ENCODE results near the gene TNFRSF4. TPM values are rescaled to one million over a fixed set of nuclear protein-coding genes. Genes with fewer than 3 reads are reported as not detected.

Gene TNFRSF4
- total and polyA plus RNA-seq, 2 of the 13 experiments (the other 11 are each of a cell fraction or from before 2014, with no cell fraction given) = not detected

DNA sequence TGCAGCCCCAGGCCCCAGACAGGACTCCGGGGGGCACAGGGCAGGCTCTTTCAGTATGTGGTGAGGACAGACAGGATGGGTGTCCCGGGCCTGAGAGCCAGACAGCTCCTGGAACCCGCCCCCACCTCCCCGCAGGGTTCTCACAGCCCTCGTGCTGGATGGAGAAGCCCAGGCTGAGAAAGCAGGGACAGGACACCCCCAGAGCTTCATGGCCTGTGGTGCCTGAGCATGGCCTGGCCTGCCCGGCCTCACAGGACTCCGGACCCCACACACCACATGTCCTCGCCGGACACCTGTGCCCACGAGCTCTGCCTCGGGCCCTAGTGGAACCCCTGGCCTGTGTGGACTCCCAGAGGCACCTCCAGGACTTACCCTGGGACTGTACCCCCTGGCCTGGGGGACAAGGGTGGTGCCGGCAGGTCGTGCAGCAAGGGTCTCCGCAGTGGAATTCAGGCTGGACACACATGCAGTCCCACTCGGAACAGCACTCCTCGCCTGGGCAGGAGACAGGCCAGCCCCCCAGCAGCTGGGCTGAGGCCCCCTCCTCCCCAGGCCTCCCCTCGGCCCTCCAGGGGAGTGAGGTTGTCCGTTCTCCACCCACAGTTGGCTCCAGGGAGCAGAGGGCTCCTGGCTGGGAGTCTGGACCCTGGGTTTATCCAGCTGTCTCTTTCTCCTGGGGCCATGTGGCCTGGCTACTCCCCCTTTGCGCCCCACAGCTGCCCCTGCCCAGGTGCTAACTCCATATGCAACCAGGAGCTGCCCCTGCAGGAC, 8.8 kb downstream of the TNFRSF4 start (continued):
- no peak for TF ChIP-seq ZSCAN25 (CRISPR knock-in tag; IDR thresholded peaks at IDR 0.05)
- TF ChIP-seq, protein P1, sequence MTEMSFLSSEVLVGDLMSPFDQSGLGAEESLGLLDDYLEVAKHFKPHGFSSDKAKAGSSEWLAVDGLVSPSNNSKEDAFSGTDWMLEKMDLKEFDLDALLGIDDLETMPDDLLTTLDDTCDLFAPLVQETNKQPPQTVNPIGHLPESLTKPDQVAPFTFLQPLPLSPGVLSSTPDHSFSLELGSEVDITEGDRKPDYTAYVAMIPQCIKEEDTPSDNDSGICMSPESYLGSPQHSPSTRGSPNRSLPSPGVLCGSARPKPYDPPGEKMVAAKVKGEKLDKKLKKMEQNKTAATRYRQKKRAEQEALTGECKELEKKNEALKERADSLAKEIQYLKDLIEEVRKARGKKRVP (CRISPR knock-in tag; IDR thresholded peaks at IDR 0.05) = no peak

DNA sequence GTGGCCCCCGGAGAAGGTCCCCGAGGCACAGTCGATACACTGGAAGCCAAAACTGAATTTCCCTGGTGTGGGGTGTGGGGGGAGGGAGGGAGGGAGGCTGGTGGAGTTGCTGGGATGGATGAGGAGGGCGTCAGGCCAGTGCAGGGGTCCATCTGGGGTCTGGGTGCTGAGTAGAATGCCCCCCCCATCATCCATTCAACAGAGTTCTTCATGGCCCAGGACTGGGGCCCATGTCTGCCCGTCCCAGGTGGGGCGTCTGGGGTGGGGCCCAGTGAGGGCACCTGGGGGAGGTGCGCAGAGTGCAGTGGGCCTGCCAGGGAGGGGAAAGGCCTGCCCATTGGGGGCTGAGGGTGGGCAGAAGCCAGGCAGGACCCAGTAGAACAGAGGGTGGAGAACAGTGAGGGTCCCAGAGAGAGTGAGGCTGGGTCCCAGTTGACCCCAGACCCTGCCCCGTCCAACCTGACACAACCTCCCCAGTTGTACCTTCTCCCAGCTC, 9.5 kb downstream of the TNFRSF4 start:
- Histone ChIP-seq H3K4me2 (ENCODE audit: low read depth, low read length) (no peak overlapping the region), H3K27ac (ENCODE audit: extremely low read length, insufficient read depth, low read length) (no peak overlapping the region), H3K79me2 (ENCODE audit: insufficient read depth, low read length) (no peaks in the 10 kb centered on the region), H3K4me3 (replicated peaks in 1 of 3; ENCODE audit: insufficient read depth in 1 of 3, low read depth in 2 of 3, low read length in 3 of 3) (no peak overlapping the region), H3K4me1 (ENCODE audit: insufficient read depth, low read length) (peaks cover 15% of the 10 kb centered on the region), H3K27me3 (ENCODE audit: control insufficient read depth in 1 of 2, insufficient read depth in 2 of 2, low read length in 2 of 2) (peaks cover 21 to 71% of the 10 kb centered on the region in 2 experiments; a peak in 4 of 5 replicates), H3K9me3 (ENCODE audit: low read length) (no peaks in the 10 kb centered on the region), H2AFZ (ENCODE audit: low read length) (no peak overlapping the region), H3K9ac (ENCODE audit: insufficient read depth, low read depth, low read length) (no peak overlapping the region), H3K36me3 (replicated peaks in 1 of 2; ENCODE audit: control insufficient read depth in 1 of 2, insufficient read depth in 2 of 2, low read length in 2 of 2) (no peaks in the 10 kb centered on the region), H4K20me1 (ENCODE audit: insufficient read depth, low read length) (no peaks in the 10 kb centered on the region)
- intact Hi-C loops (cut with micrococcal nuclease; ENCODE audit: unreplicated experiment) = no loop called here
- ATAC-seq (no peak), FAIRE-seq (no peak), DNase-seq (ENCODE audit: low spot score) (no peak)
- ChIA-PET CTCF (ENCODE audit: low intra/inter-chr PET ratio, low total read pairs) (no interaction called here), POLR2A (no interaction called here)
- in situ Hi-C loops (cut with HindIII; ENCODE audit: extremely low pct_ligation_motif_present, low pct_unique_long_range_greater_than_20kb) = no loop called here
- TF ChIP-seq PCBP1 (IDR thresholded peaks at IDR 0.05; ENCODE audit: borderline replicate concordance, low read depth, low read length) = no peak
- TF ChIP-seq, protein P2, sequence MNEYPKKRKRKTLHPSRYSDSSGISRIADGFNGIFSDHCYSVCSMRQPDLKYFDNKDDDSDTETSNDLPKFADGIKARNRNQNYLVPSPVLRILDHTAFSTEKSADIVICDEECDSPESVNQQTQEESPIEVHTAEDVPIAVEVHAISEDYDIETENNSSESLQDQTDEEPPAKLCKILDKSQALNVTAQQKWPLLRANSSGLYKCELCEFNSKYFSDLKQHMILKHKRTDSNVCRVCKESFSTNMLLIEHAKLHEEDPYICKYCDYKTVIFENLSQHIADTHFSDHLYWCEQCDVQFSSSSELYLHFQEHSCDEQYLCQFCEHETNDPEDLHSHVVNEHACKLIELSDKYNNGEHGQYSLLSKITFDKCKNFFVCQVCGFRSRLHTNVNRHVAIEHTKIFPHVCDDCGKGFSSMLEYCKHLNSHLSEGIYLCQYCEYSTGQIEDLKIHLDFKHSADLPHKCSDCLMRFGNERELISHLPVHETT (CRISPR knock-in tag; conservative IDR thresholded peaks at IDR 0.05) = no peak
- TF ChIP-seq ZIK1 (CRISPR knock-in tag; IDR thresholded peaks at IDR 0.05; ENCODE audit: borderline replicate concordance, low read depth) = no peak
- no peak for TF ChIP-seq NCOA1 (CRISPR knock-in tag; IDR thresholded peaks at IDR 0.05)
- TF ChIP-seq ZNF841 (CRISPR knock-in tag; IDR thresholded peaks at IDR 0.05; ENCODE audit: borderline replicate concordance) = no peak
- no peak for TF ChIP-seq THAP11 (CRISPR knock-in tag; IDR thresholded peaks at IDR 0.05)
- TF ChIP-seq ARNT2 (CRISPR knock-in tag; IDR thresholded peaks at IDR 0.05; ENCODE audit: low read depth) = no peak
- no peak for TF ChIP-seq ZNF792 (CRISPR knock-in tag; IDR thresholded peaks at IDR 0.05)
- no peak for TF ChIP-seq KLF6 (CRISPR knock-in tag; IDR thresholded peaks at IDR 0.05)
- TF ChIP-seq HOXA3 (CRISPR knock-in tag; IDR thresholded peaks at IDR 0.05) = no peak
- TF ChIP-seq RELA (CRISPR knock-in tag; IDR thresholded peaks at IDR 0.05) = no peak
- TF ChIP-seq NFIC (IDR thresholded peaks at IDR 0.05; ENCODE audit: low read length) = no peak
- no peak for TF ChIP-seq MLLT10 (CRISPR knock-in tag; IDR thresholded peaks at IDR 0.05)
- TF ChIP-seq, protein P3, sequence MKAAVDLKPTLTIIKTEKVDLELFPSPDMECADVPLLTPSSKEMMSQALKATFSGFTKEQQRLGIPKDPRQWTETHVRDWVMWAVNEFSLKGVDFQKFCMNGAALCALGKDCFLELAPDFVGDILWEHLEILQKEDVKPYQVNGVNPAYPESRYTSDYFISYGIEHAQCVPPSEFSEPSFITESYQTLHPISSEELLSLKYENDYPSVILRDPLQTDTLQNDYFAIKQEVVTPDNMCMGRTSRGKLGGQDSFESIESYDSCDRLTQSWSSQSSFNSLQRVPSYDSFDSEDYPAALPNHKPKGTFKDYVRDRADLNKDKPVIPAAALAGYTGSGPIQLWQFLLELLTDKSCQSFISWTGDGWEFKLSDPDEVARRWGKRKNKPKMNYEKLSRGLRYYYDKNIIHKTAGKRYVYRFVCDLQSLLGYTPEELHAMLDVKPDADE (CRISPR knock-in tag; IDR thresholded peaks at IDR 0.05) = no peak
- no peak for TF ChIP-seq ARNTL (CRISPR knock-in tag; IDR thresholded peaks at IDR 0.05)
- TF ChIP-seq HMG20A (CRISPR knock-in tag; IDR thresholded peaks at IDR 0.05; ENCODE audit: borderline replicate concordance) = no peak
- BruUV-seq (replicated peaks) = no TSS peak
- 28% methylated on average over 7 of the region's 8 CpGs for WGBS (ENCODE audit: low lambda C conversion rate)
